Gastroesophageal sphincter (tissue), 4 donors: Measurements from ENCODE around the gene TRMT112. TPM values are rescaled to one million over a fixed set of nuclear protein-coding genes. Genes with fewer than 3 reads are reported as not detected.
A peak's percentile ranks its signal among the peaks of the same experiment; 100 is the strongest.

Experiments
- ATAC-seq: fragments of 150-250 bp; one replicate; pipeline ENCODE4 v1.9.1; 2016; ENCODE audit warnings: mild to moderate bottlenecking, moderate library complexity
- H3K27ac ChIP-seq, 4 donors: fragments of 200-600 bp; sonication (generic) in 3 of 4; 1 replicate in 3 of 4; 2 replicates in 1 of 4; pipeline ENCODE4 v1.5.1; 2016 to 2019
- H3K27me3 ChIP-seq: fragments of 200-600 bp; sonication (generic); one replicate; pipeline ENCODE4 v1.5.1; 2019
- H3K36me3 ChIP-seq, 2 donors: fragments of 200-600 bp; sonication (generic); one replicate each; pipeline ENCODE4 v1.5.1; 2019; ENCODE audit warnings: control low read depth in 1 of 2
- H3K4me1 ChIP-seq, 3 donors: fragments of 200-600 bp; sonication (generic); 1 replicate in 2 of 3; 2 replicates in 1 of 3; pipeline ENCODE4 v1.5.1; 2016 to 2019; ENCODE audit warnings: control low read depth in 2 of 3
- H3K4me3 ChIP-seq, 2 donors: fragments of 200-600 bp; sonication (generic); one replicate each; pipeline ENCODE4 v1.5.1; 2019; ENCODE audit warnings: mild to moderate bottlenecking in 1 of 2, moderate library complexity in 1 of 2
- H3K9me3 ChIP-seq, 3 donors: fragments of 200-600 bp; sonication (generic); one replicate each; pipeline ENCODE4 v1.5.1; 2017 to 2019; ENCODE audit warnings: control low read depth in 2 of 3
- EP300 ChIP-seq: sonication (generic); formaldehyde crosslinking; IDR thresholded peaks from one replicate; pipeline ENCODE4 v1.6.1; 2017; ENCODE audit warnings: antibody characterized with exemption, mild to moderate bottlenecking
- POLR2A ChIP-seq, 2 donors: fragments of 450-650 bp; IDR thresholded peaks; one replicate each; pipeline ENCODE4 v1.6.1; 2017; ENCODE audit warnings: antibody characterized with exemption in 2 of 2, mild to moderate bottlenecking in 2 of 2, moderate library complexity in 1 of 2
- POLR2AphosphoS5 ChIP-seq: sonication (generic); formaldehyde crosslinking; IDR thresholded peaks from one replicate; pipeline ENCODE4 v1.6.1; 2017; ENCODE audit warnings: antibody characterized with exemption
- WGBS, 2 donors: methylation state at CpG; one replicate each; pipeline ENCODE4 v1.1.5; 2018; ENCODE audit warnings: low coverage in 1 of 2; 5-methylcytosine and 5-hydroxymethylcytosine counted together
- total RNA-seq, 4 donors: library from RNA; depleted of rRNA; stranded (reverse); fragments of >200 nt; gene quantifications; one replicate each; pipeline ENCODE4 v1.1.0, GENCODE V29; 2016
- TF ChIP-seq, protein P1 (sequence below), 4 experiments: fragments of 200-600 bp in 2 of 4; fragments of 450-650 bp in 2 of 4; sonication (generic) in 1 of 4; IDR thresholded peaks; one replicate each; pipeline ENCODE4 v1.5.1; 2017 to 2019; ENCODE audit warnings: antibody characterized with exemption in 4 of 4, mild to moderate bottlenecking in 2 of 4, moderate library complexity in 2 of 4

Gene TRMT112
- total RNA-seq, 4 donors from 2014 or later, result 180 to 267 (median 218) TPM

DNA sequence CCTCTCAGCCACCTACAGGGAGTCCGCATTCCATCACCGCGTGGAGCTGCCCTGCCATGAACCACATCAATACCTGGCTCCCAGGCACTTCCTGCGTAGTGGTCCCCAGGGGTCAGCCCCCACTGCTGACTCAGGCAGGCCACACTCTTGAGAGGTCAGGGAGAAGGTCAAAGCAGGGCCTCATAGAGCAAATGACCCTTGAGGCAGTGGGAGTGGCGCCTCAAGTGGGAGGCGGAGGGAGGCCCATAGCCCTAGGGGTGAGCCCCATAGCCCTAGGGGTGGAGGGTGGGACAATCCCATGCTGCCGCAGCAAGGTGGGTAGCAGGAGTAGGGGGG, 5.5 kb upstream of the TRMT112 start:
- Histone ChIP-seq H3K4me3 (no peak overlapping the region), H3K4me1 (peaks cover 0 to 16% (median 7%) of the 10 kb centered on the region in 3 donors), H3K36me3 (peaks cover 0 to 34% of the 10 kb centered on the region in 2 donors), H3K27me3 (no peaks in the 10 kb centered on the region), H3K9me3 (no peaks in the 10 kb centered on the region), H3K27ac (no peak overlapping the region)
- ATAC-seq, result no peak
- 80% methylated on average over 3 of the region's 7 CpGs; no CpG with 5 or more reads in 1 of the 2 donors for WGBS, 2 donors
- TF ChIP-seq, protein P1, sequence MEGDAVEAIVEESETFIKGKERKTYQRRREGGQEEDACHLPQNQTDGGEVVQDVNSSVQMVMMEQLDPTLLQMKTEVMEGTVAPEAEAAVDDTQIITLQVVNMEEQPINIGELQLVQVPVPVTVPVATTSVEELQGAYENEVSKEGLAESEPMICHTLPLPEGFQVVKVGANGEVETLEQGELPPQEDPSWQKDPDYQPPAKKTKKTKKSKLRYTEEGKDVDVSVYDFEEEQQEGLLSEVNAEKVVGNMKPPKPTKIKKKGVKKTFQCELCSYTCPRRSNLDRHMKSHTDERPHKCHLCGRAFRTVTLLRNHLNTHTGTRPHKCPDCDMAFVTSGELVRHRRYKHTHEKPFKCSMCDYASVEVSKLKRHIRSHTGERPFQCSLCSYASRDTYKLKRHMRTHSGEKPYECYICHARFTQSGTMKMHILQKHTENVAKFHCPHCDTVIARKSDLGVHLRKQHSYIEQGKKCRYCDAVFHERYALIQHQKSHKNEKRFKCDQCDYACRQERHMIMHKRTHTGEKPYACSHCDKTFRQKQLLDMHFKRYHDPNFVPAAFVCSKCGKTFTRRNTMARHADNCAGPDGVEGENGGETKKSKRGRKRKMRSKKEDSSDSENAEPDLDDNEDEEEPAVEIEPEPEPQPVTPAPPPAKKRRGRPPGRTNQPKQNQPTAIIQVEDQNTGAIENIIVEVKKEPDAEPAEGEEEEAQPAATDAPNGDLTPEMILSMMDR (IDR thresholded peaks at IDR 0.05), result no peak
- TF ChIP-seq POLR2AphosphoS5, result no peak
- TF ChIP-seq POLR2A (IDR thresholded peaks at IDR 0.05), result no peak
- no peak for TF ChIP-seq EP300

- H3K27ac ChIP-seq, result no peak overlapping the region
- H3K9me3 ChIP-seq, result no peaks in the 10 kb centered on the region
- no peak overlapping the region for H3K4me3 ChIP-seq
- no peak for ATAC-seq
- no peak for TF ChIP-seq POLR2AphosphoS5
- no peak for TF ChIP-seq EP300
- TF ChIP-seq, protein P1 (IDR thresholded peaks at IDR 0.05), result no peak
- TF ChIP-seq POLR2A (IDR thresholded peaks at IDR 0.05), result no peak
- peaks cover 0 to 34% of the 10 kb centered on the region in 2 donors for H3K36me3 ChIP-seq
- WGBS, 2 donors, result 75% methylated on average over 4 of the region's 5 CpGs; no CpG with 5 or more reads in 1 of the 2 donors
- peaks cover 0 to 21% (median 13%) of the 10 kb centered on the region in 3 donors for H3K4me1 ChIP-seq
- H3K27me3 ChIP-seq, result no peaks in the 10 kb centered on the region
These were observed 4.2 kb upstream of the TRMT112 start for GRCh38 chr11:64321533-64321932.

DNA sequence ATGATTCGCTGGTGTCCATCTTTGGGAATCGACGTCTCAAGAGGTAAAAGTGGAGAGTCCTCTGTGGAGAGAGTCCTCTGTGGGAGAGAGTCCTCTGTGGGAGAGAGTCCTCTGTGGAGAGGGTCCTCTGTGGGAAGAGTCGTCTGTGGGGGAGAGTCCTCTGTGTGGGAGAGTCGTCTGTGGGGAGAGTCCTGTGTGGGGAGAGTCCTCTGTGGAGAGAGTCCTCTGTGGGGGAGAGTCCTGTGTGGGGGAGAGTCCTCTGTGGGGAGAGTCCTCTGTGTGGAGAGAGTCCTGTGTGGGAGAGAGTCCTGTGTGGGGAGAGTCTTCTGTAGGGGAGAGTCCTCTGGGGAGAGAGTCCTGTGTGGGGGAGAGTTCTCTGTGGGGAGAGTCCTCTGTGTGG, 3.7 kb upstream of the TRMT112 start:
- no CpG with 5 or more reads among the region's 5 CpGs for WGBS, 2 donors
- Histone ChIP-seq H3K4me1 (peaks cover 0 to 26% (median 14%) of the 10 kb centered on the region in 3 donors), H3K27me3 (no peaks in the 10 kb centered on the region), H3K27ac (no peak overlapping the region), H3K4me3 (no peak overlapping the region), H3K9me3 (no peaks in the 10 kb centered on the region), H3K36me3 (peaks cover 0 to 38% of the 10 kb centered on the region in 2 donors)
- TF ChIP-seq, protein P1 (IDR thresholded peaks at IDR 0.05), result no peak
- no peak for TF ChIP-seq EP300
- no peak for TF ChIP-seq POLR2A (IDR thresholded peaks at IDR 0.05)
- no peak for TF ChIP-seq POLR2AphosphoS5
- no peak for ATAC-seq

DNA sequence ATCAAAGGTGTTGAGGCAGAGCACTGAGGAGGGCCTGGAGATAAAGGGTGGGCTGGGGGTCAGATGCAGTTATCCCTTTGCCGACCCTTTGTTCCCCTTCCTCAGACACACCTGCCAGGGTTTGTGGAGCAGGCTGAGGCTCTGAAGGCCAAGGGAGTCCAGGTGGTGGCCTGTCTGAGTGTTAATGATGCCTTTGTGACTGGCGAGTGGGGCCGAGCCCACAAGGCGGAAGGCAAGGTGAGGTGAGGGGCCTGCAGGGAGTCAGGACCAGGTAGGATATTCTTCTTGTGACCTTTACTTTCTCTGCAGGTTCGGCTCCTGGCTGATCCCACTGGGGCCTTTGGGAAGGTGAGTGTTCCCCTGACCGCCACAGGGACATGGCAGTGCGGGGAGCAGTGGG, 3.2 kb upstream of the TRMT112 start:
- Histone ChIP-seq H3K4me3 (no peak overlapping the region), H3K4me1 (peaks cover 0 to 31% (median 14%) of the 10 kb centered on the region in 3 donors), H3K9me3 (no peaks in the 10 kb centered on the region), H3K27ac (no peak overlapping the region), H3K36me3 (peaks cover 0 to 42% of the 10 kb centered on the region in 2 donors), H3K27me3 (no peaks in the 10 kb centered on the region)
- 93% methylated on average over 3 of the region's 7 CpGs; no CpG with 5 or more reads in 1 of the 2 donors for WGBS, 2 donors
- TF ChIP-seq, protein P1 (IDR thresholded peaks at IDR 0.05), result no peak
- TF ChIP-seq EP300, result no peak
- ATAC-seq, result no peak

DNA sequence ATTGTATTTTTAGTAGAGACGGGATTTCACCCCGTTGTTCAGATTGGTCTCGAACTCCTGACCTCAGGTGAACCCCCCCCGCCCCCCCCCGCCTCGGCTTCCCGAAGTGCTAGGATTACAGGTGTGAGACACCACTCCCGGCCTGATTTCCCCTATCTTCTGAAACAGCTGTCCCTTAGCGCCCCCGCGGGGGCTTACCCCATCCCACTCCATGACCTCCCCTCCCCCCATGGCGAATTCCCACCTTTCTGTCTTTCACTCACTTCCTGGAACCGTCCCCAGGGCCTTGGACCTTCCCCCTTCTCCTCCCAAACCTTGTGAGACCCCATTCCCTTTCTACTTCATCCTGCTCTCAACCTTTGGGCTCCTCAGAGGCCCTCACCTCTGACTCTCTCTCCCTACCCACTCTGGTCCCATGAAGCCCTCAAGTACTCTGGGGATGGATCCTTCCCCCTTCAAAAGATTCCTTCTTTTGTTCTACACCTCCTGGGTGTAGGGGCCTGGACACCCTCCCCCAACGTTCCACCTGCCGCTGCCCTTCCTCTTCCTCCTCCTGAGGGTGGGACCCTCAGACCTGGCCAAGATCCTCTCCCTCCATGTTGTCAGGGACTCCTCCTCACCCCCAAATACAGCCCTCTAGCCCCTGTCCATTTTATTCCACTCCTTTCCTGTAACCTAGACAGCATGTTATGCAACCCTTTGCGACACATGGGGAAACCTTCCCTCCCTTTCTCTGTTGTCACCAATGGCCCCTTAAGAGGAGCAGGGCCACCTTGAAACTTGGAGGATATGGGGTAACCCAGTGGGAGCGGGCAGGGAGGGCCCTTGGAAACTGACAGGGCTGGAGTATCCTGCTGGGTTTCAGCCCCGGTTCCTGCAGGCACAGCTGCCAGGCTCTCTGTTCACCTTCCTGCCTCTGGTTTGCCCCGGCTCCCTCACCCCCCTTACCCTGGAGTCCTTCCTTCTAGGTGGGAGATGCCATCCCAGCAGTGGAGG, 1.7 kb upstream of the TRMT112 start:
- peak overlapping the region; percentile 44 to 89 for H3K4me3 ChIP-seq
- no peaks in the 10 kb centered on the region for H3K27me3 ChIP-seq
- no peak for TF ChIP-seq POLR2A (IDR thresholded peaks at IDR 0.05)
- TF ChIP-seq, protein P1 (IDR thresholded peaks at IDR 0.05), result no peak
- TF ChIP-seq POLR2AphosphoS5, result no peak
- no peak for TF ChIP-seq EP300
- H3K27ac ChIP-seq, result peak overlapping the region; percentile 78 to 97 (median 96)
- no peak for ATAC-seq
- peaks cover 0 to 57% of the 10 kb centered on the region in 2 donors for H3K36me3 ChIP-seq
- H3K4me1 ChIP-seq, result peaks cover 0 to 40% (median 14%) of the 10 kb centered on the region in 3 donors
- 8 to 25% methylated on average over 9 to 10 of the region's 19 CpGs for WGBS, 2 donors
- H3K9me3 ChIP-seq, result no peaks in the 10 kb centered on the region
